Pancreas (tissue), 10 donors: ENCODE data around the gene FCER2. TPM values are rescaled to one million over a fixed set of nuclear protein-coding genes. Genes with fewer than 3 reads are reported as not detected.
"Not testable (repeated sequence)": the region's sequence is repeated elsewhere in the genome, so short reads cannot be mapped to it uniquely, and the experiment has no call there.

Experiments
- ATAC-seq, 4 donors: fragments of 200-7000 bp; cut with Tn5 transposase; one replicate each; pipeline versions ENCODE4 v1.8.0 to v1.9.1; 2020; ENCODE audit warnings: mild to moderate bottlenecking in 4 of 4, moderate library complexity in 4 of 4
- DNase-seq, 6 donors: peaks; one replicate each; pipeline ENCODE4 v3.0.0-alpha.2; 2020
- FAIRE-seq: peaks from 2 replicates; lab custom pipeline; 2012; peaks lifted over from hg19 to GRCh38; lab: Jason Lieb, UNC
- H3K27ac ChIP-seq, 4 donors: fragments of 200-600 bp; sonication (generic); 1 replicate in 3 of 4; 2 replicates in 1 of 4; pipeline versions ENCODE4 v1.5.0 to v1.8.0; 2020
- H3K27me3 ChIP-seq, 4 donors: fragments of 200-600 bp; one replicate each; pipeline ENCODE4 v1.8.0; 2021
- H3K36me3 ChIP-seq, 3 donors: fragments of 200-600 bp; sonication (generic) in 1 of 3; one replicate each; pipeline versions ENCODE4 v1.5.0 to v1.8.0; 2020 to 2021
- H3K4me1 ChIP-seq, 3 donors: fragments of 200-600 bp; one replicate each; pipeline ENCODE4 v1.8.0; 2021
- H3K4me3 ChIP-seq, 4 donors: fragments of 200-600 bp; sonication (generic) in 2 of 4; one replicate each; pipeline versions ENCODE4 v1.5.0 to v1.8.0; 2020 to 2021
- H3K9me3 ChIP-seq, 4 donors: fragments of 200-600 bp; one replicate each; pipeline ENCODE4 v1.8.0; 2021
- CTCF ChIP-seq, 4 donors: fragments of 200-600 bp; sonication (generic) in 3 of 4; IDR thresholded peaks; one replicate each; pipeline versions ENCODE4 v1.5.0 to v1.8.0; 2021; ENCODE audit warnings: antibody characterized with exemption in 4 of 4
- WGBS, 2 donors: extraction: QIAGEN DNeasy Blood & Tissue Kit; methylation state at CpG; one replicate each; pipeline ENCODE4 v1.1.7; 2013; 5-methylcytosine and 5-hydroxymethylcytosine counted together
- intact Hi-C, 3 donors: fragments of 100-400 bp; cut with DNase I; formaldehyde crosslinking; loops; one replicate each; pipeline versions ENCODE4 v1.11.1 to v1.14.2; 2022
- polyA plus RNA-seq, 2 donors: library from polyadenylated mRNA; stranded (reverse); fragments of 200-250 nt; gene quantifications; one replicate each; pipeline ENCODE4 v1.2.3, GENCODE V29; 2013
- total RNA-seq, 6 donors: library from RNA; stranded (reverse); fragmentation: NEBNext Ultra II Directional in 4 of 6; extraction: Animal tissue kit (Norgen Biotek cat#: 25700) in 4 of 6; gene quantifications; one replicate each; pipeline versions ENCODE4 v1.2.1 to v1.2.4, GENCODE V29; 2021 to 2023
- donor health status: healthy with polysubstance abuse.
- donor health status: DM: no; HTN: no; CAD: no; lungs with moderate emphysema.
- donor health status: DM: no; HTN: no; CAD: no.
- donor health status: control.
- donor health status: control.
- donor health status: Bipolar disorder and iron deficiency.
- donor health status: DM: yes; HTN: yes; CAD: no.
- donor health status: DM: no; HTN: no; CAD: no.
- donor health status: DM: no; HTN: no; CAD: no.
- donor health status: DM: yes; HTN: yes; CAD: no.

FCER2 gene
- total and polyA plus RNA-seq, 8 donors, result 0.08 to 0.51 (median 0.19) TPM; not detected in 5

GRCh38 chr19:7645656-7646425 lies 56.1 kb downstream of the FCER2 start:
- no peak for TF ChIP-seq CTCF (IDR thresholded peaks at IDR 0.05)
- Histone ChIP-seq H3K4me1 (no peaks in the 10 kb centered on the region), H3K36me3 (no peaks in the 10 kb centered on the region), H3K4me3 (no peak overlapping the region), H3K27me3 (no peaks in the 10 kb centered on the region), H3K27ac (no peak overlapping the region), H3K9me3 (no peaks in the 10 kb centered on the region)
- intact Hi-C loops, result no loop called here
- ATAC-seq (no peak), FAIRE-seq (no peak), DNase-seq (peak in 1 of 6 donors; percentile 52)
- 88% methylated on average over 20 of the region's 20 CpGs for WGBS, 2 donors

- no peak for FAIRE-seq
- no peaks in the 10 kb centered on the region for H3K27me3 ChIP-seq
- no peaks in the 10 kb centered on the region for H3K36me3 ChIP-seq
- no peak overlapping the region for H3K4me3 ChIP-seq
- no peak overlapping the region for H3K27ac ChIP-seq
- ATAC-seq, result no peak
- 92 to 96% methylated on average over 14 of the region's 14 CpGs for WGBS, 2 donors
- TF ChIP-seq CTCF (IDR thresholded peaks at IDR 0.05), result no peak
- no peaks in the 10 kb centered on the region for H3K9me3 ChIP-seq
- peak in 1 of 6 donors; percentile 66 for DNase-seq
- no peaks in the 10 kb centered on the region for H3K4me1 ChIP-seq
- intact Hi-C loops, result no loop called here
These were observed 56.8 kb downstream of the FCER2 start for GRCh38 chr19:7645163-7645562.

- FAIRE-seq (no peak), ATAC-seq (no peak), DNase-seq (peak in 2 of 6 donors; percentile 19 to 67)
- H3K9me3 ChIP-seq, result no peaks in the 10 kb centered on the region
- no peaks in the 10 kb centered on the region for H3K27me3 ChIP-seq
- WGBS, 2 donors, result 95 to 98% methylated on average over 14 to 20 of the region's 20 CpGs
- no peaks in the 10 kb centered on the region for H3K4me1 ChIP-seq
- H3K36me3 ChIP-seq, result no peaks in the 10 kb centered on the region
- no peak overlapping the region for H3K27ac ChIP-seq
- intact Hi-C loops, result no loop called here
- no peak for TF ChIP-seq CTCF (IDR thresholded peaks at IDR 0.05)
- no peak overlapping the region for H3K4me3 ChIP-seq
These were observed 57.4 kb downstream of the FCER2 start for GRCh38 chr19:7644550-7644877.

- H3K27me3 ChIP-seq, H3K36me3 ChIP-seq, H3K4me3 ChIP-seq, ATAC-seq, H3K4me1 ChIP-seq, H3K9me3 ChIP-seq, intact Hi-C loops, FAIRE-seq, H3K27ac ChIP-seq: not testable (repeated sequence)
- WGBS, 2 donors, result 46 to 91% methylated on average over 9 to 10 of the region's 10 CpGs
- peak in 4 of 6 donors; percentile 29 to 68 (median 56) for DNase-seq
These were observed 58.0 kb downstream of the FCER2 start for GRCh38 chr19:7643629-7644549.

- Histone ChIP-seq H3K36me3 (no peaks in the 10 kb centered on the region), H3K27ac (no peak overlapping the region), H3K9me3 (no peaks in the 10 kb centered on the region), H3K4me3 (no peak overlapping the region), H3K27me3 (no peaks in the 10 kb centered on the region), H3K4me1 (no peaks in the 10 kb centered on the region)
- ATAC-seq (no peak), DNase-seq (no peak), FAIRE-seq (no peak)
- WGBS, 2 donors, result 97 to 98% methylated on average over 8 of the region's 8 CpGs
- intact Hi-C loops, result no loop called here
- TF ChIP-seq CTCF (IDR thresholded peaks at IDR 0.05), result no peak
These were observed 58.9 kb downstream of the FCER2 start for GRCh38 chr19:7643031-7643415.
